PC-3 (cell line): Measurements from ENCODE around the gene LIMA1. TPM values are rescaled to one million over a fixed set of nuclear protein-coding genes. Genes with fewer than 3 reads are reported as not detected.

Source experiments
- ATAC-seq: fragments of 200-7000 bp; cut with Tn5 transposase; 2 replicates; pipeline ENCODE4 v1.9.1; 2020; ENCODE audit warnings: mild to moderate bottlenecking, moderate library complexity
- BruUV-seq: library from RNA; stranded (reverse); fragments of 400-500 nt; replicated peaks from 2 replicates; lab custom pipeline; 2021; lab: Mats Ljungman, UMichigan
- CTCF ChIA-PET: fragments of 300-600 bp; sonication (Branson Sonifier 250); formaldehyde crosslinking; loops from one replicate; lab custom pipeline; 2022; ENCODE audit warnings: antibody characterized with exemption; lab: Charles Lee
- POLR2A ChIA-PET: fragments of 300-600 bp; sonication (Branson Sonifier 250); formaldehyde crosslinking; loops from one replicate; lab custom pipeline; 2022; ENCODE audit warnings: antibody characterized with exemption; ENCODE audit not compliant: unreplicated experiment; lab: Charles Lee
- DNase-seq: peaks from one replicate; pipeline ENCODE4 v3.0.0-alpha.2; 2015
- H2AFZ ChIP-seq: fragments of 300-600 bp; sonication (generic); 2 replicates; pipeline ENCODE4 v1.6.0; 2016; ENCODE audit warnings: antibody characterized with exemption, low read length
- H3F3A ChIP-seq: fragments of 300-600 bp; sonication (generic); one replicate; pipeline ENCODE4 v1.6.0; 2017; ENCODE audit warnings: antibody characterized with exemption, low read length, control low read depth, mild to moderate bottlenecking; ENCODE audit not compliant: unreplicated experiment
- H3K27ac ChIP-seq: fragments of 300-600 bp; sonication (generic); 2 replicates; pipeline ENCODE4 v1.5.1; 2016; ENCODE audit warnings: mild to moderate bottlenecking, low read length
- H3K27me3 ChIP-seq: fragments of 300-600 bp; sonication (generic); 2 replicates; pipeline ENCODE4 v1.6.1; 2016; ENCODE audit warnings: low read length, mixed read lengths
- H3K36me3 ChIP-seq: fragments of 300-600 bp; sonication (generic); 2 replicates; pipeline ENCODE4 v1.6.1; 2016; ENCODE audit warnings: low read depth, mixed run types, low read length, mixed read lengths
- H3K4me1 ChIP-seq: fragments of 300-600 bp; sonication (generic); 2 replicates; pipeline ENCODE4 v1.5.1; 2016; ENCODE audit warnings: low read length; ENCODE audit not compliant: insufficient read depth
- H3K4me2 ChIP-seq: fragments of 300-600 bp; sonication (generic); 2 replicates; pipeline ENCODE4 v1.6.0; 2016; ENCODE audit warnings: low read length
- H3K4me3 ChIP-seq: fragments of 300-600 bp; sonication (generic); 2 replicates; pipeline ENCODE4 v1.5.1; 2016; ENCODE audit warnings: mild to moderate bottlenecking, low read length, mixed read lengths
- H3K79me2 ChIP-seq: fragments of 300-600 bp; sonication (generic); 2 replicates; pipeline ENCODE4 v1.6.1; 2017; ENCODE audit warnings: low read length, mixed read lengths
- H3K9ac ChIP-seq: fragments of 300-600 bp; sonication (generic); 2 replicates; pipeline ENCODE4 v1.6.0; 2016; ENCODE audit warnings: mild to moderate bottlenecking, low read length
- H3K9me2 ChIP-seq: fragments of 300-600 bp; sonication (generic); replicated peaks from 2 replicates; pipeline ENCODE4 v1.6.1; 2016; ENCODE audit warnings: mixed run types, low read length, mixed read lengths
- H3K9me3 ChIP-seq: fragments of 300-600 bp; sonication (generic); 2 replicates; pipeline ENCODE4 v1.6.1; 2016; ENCODE audit warnings: low read length, mixed read lengths
- H4K20me1 ChIP-seq: fragments of 300-600 bp; sonication (generic); 2 replicates; pipeline ENCODE4 v1.6.1; 2016; ENCODE audit warnings: low read length, mixed read lengths
- EZH2 ChIP-seq: fragments of 300-600 bp; sonication (generic); IDR thresholded peaks from one replicate; pipeline ENCODE4 v1.6.1; 2017; ENCODE audit warnings: antibody characterized with exemption, mild to moderate bottlenecking, low read length; ENCODE audit not compliant: unreplicated experiment
- EZH2phosphoT487 ChIP-seq: fragments of 300-600 bp; sonication (generic); IDR thresholded peaks from 2 replicates; pipeline ENCODE4 v1.6.1; 2018; ENCODE audit warnings: mild to moderate bottlenecking, antibody characterized with exemption, low read length, borderline replicate concordance
- intact Hi-C: fragments of 100-400 bp; cut with micrococcal nuclease; formaldehyde crosslinking; loops from 2 replicates; pipeline ENCODE4 v1.9.0; 2023
- total RNA-seq: library from RNA; depleted of rRNA; stranded (reverse); fragments of >200 nt; gene quantifications from 2 replicates; pipeline ENCODE4 v1.2.3, GENCODE V29; 2014
- TF ChIP-seq, protein P1 (sequence below): fragments of 300-600 bp; sonication (generic); conservative IDR thresholded peaks from 2 replicates; pipeline ENCODE4 v1.5.1; 2017; ENCODE audit warnings: antibody characterized with exemption, low read depth, mild to moderate bottlenecking, low read length

Gene LIMA1
- total RNA-seq, 1 experiment from 2014 or later: 45.1 TPM

DNA sequence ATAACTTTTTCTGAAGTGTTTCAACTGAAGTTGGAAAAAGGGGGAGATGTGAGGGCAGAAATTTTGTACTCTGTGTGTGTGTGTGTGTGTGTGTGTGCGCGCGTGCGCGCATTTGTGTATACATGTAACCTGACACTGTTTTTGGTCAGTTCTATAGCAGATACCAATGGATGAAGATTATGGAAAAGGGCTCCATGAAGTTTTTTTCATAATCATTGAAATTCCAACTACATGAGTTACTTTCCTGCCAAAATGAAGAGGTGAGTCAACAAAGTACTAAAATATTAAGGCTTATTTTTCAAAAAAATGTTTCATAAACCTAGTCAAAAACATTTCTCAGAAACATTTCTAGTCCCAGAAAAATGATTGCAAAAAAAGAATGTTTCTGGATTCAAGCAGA, 90.4 kb downstream of the LIMA1 start:
- Histone ChIP-seq H3K9ac (no peak overlapping the region), H3F3A (peaks cover 5% of the 10 kb centered on the region), H3K27me3 (no peaks in the 10 kb centered on the region), H3K9me3 (no peaks in the 10 kb centered on the region), H3K9me2 (no peaks in the 10 kb centered on the region), H3K79me2 (no peaks in the 10 kb centered on the region), H3K36me3 (no peaks in the 10 kb centered on the region; the same call in 1 of the 2 replicates), H4K20me1 (no peaks in the 10 kb centered on the region), H3K4me2 (peak overlapping the region; percentile 50; the same call in 1 of the 2 replicates), H3K27ac (0 out of 2 replicates have a peak overlapping the region, but pooled peaks have one; percentile 7), H3K4me1 (peaks cover 38% of the 10 kb centered on the region), H2AFZ (no peak overlapping the region), H3K4me3 (no peak overlapping the region)
- ChIA-PET POLR2A (no interaction called here), CTCF (no interaction called here)
- no peak for ATAC-seq
- no TSS peak for BruUV-seq
- TF ChIP-seq, protein P1, sequence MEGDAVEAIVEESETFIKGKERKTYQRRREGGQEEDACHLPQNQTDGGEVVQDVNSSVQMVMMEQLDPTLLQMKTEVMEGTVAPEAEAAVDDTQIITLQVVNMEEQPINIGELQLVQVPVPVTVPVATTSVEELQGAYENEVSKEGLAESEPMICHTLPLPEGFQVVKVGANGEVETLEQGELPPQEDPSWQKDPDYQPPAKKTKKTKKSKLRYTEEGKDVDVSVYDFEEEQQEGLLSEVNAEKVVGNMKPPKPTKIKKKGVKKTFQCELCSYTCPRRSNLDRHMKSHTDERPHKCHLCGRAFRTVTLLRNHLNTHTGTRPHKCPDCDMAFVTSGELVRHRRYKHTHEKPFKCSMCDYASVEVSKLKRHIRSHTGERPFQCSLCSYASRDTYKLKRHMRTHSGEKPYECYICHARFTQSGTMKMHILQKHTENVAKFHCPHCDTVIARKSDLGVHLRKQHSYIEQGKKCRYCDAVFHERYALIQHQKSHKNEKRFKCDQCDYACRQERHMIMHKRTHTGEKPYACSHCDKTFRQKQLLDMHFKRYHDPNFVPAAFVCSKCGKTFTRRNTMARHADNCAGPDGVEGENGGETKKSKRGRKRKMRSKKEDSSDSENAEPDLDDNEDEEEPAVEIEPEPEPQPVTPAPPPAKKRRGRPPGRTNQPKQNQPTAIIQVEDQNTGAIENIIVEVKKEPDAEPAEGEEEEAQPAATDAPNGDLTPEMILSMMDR: no peak
- TF ChIP-seq EZH2 (no peak), EZH2phosphoT487 (no peak)
- DNase-seq: peak; percentile 58
- intact Hi-C loops: no loop called here

DNA sequence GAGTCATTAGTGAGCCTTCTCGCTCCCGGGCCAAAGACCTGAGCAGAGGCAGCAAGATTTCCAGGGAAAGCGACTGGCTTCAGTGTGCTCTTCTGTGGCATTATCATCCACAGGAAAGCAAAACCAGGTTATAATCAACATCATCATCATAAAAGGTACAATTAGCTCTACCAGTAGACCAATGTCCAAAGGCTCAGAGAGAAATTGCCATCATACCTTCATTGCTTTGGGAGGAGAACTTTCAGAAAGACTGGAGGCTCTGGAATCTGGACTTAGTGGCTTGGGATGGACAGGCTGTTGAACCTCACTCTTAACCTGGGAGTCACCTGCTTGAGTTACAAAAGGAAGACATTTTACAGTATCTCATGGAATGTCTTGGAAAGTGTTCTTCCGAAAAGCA, 91.1 kb downstream of the LIMA1 start:
- peaks cover 33% of the 10 kb centered on the region for H3K4me1 ChIP-seq
- intact Hi-C loops: no loop called here
- no peaks in the 10 kb centered on the region for H4K20me1 ChIP-seq
- ChIA-PET POLR2A (no interaction called here), CTCF (no interaction called here)
- no peaks in the 10 kb centered on the region for H3K79me2 ChIP-seq
- ATAC-seq (no peak), DNase-seq (no peak)
- no peaks in the 10 kb centered on the region for H3K9me2 ChIP-seq
- H3K27ac ChIP-seq: 0 out of 2 replicates have a peak overlapping the region, but pooled peaks have one; percentile 7
- no peaks in the 10 kb centered on the region for H3K27me3 ChIP-seq
- H3F3A ChIP-seq: peaks cover 5% of the 10 kb centered on the region
- no TSS peak for BruUV-seq
- TF ChIP-seq EZH2phosphoT487 (no peak), EZH2 (no peak)
- TF ChIP-seq, protein P1: no peak
- no peaks in the 10 kb centered on the region; the same call in 1 of the 2 replicates for H3K36me3 ChIP-seq
- no peak overlapping the region for H3K9ac ChIP-seq
- no peaks in the 10 kb centered on the region for H3K9me3 ChIP-seq
- H3K4me3 ChIP-seq: no peak overlapping the region
- no peak overlapping the region for H2AFZ ChIP-seq
- H3K4me2 ChIP-seq: no peak overlapping the region

DNA sequence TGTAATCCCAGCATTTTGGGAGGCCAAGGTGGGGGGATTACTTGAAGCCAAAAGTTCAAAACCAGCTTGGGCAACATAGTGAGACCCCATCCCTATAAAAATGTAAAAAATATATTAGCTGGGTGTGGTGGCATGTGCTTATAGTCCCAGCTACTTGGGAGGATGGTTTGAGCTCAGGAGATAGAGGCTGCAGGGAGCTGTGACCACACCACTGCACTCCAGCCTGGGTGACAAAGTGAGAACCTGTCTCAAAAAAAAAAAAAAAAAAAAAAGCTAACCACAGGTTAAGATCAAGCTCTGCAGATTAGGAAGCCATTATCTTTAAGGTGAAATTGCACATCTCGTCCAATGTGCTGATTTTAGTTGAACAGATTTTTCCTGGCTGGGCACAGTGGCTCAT, 92.5 kb downstream of the LIMA1 start:
- H3K79me2 ChIP-seq: no peaks in the 10 kb centered on the region
- H3K9me2 ChIP-seq: no peaks in the 10 kb centered on the region
- no peaks in the 10 kb centered on the region; the same call in 1 of the 2 replicates for H3K36me3 ChIP-seq
- no peak for ATAC-seq
- no peak overlapping the region for H3K4me2 ChIP-seq
- H3K4me3 ChIP-seq: no peak overlapping the region
- no peaks in the 10 kb centered on the region for H4K20me1 ChIP-seq
- peaks cover 5% of the 10 kb centered on the region for H3F3A ChIP-seq
- no peak overlapping the region for H3K9ac ChIP-seq
- H3K4me1 ChIP-seq: peaks cover 33% of the 10 kb centered on the region
- no peak for DNase-seq
- no peaks in the 10 kb centered on the region for H3K9me3 ChIP-seq
- no peak overlapping the region for H3K27ac ChIP-seq
- intact Hi-C loops: no loop called here
- TF ChIP-seq, protein P1: no peak
- TF ChIP-seq EZH2phosphoT487: no peak
- TF ChIP-seq EZH2: no peak
- POLR2A ChIA-PET: interaction anchor here (0.6 kb wide), 1 partner anchor 17 kb away, joined by 5 read pairs; no protein-coding TSS in a partner anchor
- CTCF ChIA-PET: no interaction called here
- H3K27me3 ChIP-seq: no peaks in the 10 kb centered on the region
- no peak overlapping the region for H2AFZ ChIP-seq
- BruUV-seq: no TSS peak
